ENCODE measurements around the gene ZBTB45.
"Not testable (repeated sequence)": the region's sequence is repeated elsewhere in the genome, so short reads cannot be mapped to it uniquely, and the experiment has no call there.

ZBTB45 gene

DNA sequence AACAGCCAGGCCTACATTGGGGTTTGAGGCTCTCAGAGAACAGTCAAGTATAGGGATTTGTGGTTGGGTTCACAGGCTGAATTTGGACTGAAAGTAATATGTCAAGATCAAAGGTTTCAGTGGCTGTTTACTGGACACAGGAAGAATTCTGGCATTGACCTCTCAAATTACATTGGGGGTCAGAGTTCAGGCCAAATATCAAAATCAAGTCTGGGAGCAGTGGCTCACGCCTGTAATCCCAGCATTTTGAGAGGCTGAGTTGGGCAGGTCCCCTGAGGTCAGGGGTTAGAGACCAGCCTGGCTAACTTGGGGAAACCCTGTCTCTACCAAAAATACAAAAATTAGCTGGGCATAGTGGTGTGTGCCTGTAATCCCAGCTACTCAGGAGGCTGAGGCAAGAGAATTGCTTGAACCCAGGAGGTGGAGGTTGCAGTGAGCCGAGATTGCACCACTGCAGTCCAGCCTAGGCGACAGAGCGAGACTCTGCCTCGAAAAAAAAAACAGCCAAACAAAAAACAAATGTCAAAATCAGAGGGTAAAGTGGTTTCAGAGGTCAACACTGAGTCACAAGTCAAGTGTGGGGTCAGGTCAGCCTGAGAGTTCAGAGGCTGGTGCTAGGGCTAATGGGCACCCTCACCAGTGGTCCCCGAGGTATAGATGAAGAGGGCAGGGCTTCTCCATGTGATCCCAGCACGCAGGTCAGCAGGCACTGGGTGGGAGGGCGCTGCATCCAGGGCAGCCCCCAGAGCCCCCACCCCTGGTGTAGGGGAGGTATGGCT, 9.3 kb downstream of the ZBTB45 start:
- no peak for DNase-seq (ENCODE audit: low read depth)

GRCh38 chr19:58509731-58510083, 9.9 kb downstream of the ZBTB45 start:
- no peak for DNase-seq (ENCODE audit: low read depth)

GRCh38 chr19:58507602-58508223, 11.9 kb downstream of the ZBTB45 start:
- not testable (repeated sequence) for DNase-seq (ENCODE audit: low read depth)

- DNase-seq (ENCODE audit: low read depth), result no peak
Measured at GRCh38 chr19:58500242-58500641, 19.4 kb downstream of the ZBTB45 start.

DNA sequence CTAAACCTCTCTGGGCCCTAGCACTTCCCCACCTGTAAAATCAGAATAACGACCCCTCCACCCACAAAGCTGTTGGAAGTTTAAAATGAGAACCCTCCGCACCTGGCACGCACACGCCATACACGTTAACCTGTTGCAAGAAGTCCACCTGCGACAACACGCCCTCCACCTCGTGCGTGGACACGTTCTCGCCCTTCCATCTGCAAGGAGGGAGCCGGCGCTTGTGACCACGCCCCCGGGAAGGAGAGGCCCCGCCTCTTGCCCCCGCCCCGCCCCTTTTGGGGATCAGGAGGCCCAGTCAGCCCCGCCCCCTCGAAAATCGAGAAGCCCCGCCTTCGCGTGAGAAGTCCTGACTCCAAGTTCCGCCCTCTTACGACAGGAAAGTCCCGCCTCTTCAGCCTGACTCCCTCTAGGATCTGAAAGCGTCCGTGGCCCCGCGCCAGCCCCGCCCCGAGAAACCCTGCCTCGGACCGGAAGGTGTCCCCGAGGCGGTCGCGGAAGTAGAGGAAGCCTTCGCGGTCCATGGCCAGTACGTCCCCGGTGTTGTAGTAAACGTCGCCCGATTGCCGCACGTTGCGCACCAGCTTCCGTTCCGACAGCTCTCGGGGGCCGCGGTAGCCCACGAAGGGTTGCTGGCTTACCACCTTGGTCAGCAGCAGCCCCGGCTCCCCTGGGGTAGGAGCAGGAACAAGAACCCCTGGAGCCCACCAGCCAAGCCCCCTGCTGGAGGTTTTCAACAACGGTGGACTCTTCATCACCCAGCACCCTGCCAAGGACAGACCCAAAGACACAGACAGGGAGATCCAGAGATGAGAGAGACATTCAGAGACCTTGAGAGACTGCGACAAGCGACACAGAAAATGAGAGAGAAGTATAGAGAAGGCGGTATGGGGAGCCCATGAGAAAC, 20.3 kb downstream of the ZBTB45 start:
- DNase-seq (ENCODE audit: low read depth), result peak; percentile 95

GRCh38 chr19:58498316-58499020, 21.1 kb downstream of the ZBTB45 start:
- DNase-seq (ENCODE audit: low read depth), result no peak

GRCh38 chr19:58497634-58498170, 21.9 kb downstream of the ZBTB45 start:
- DNase-seq (ENCODE audit: low read depth), result no peak

DNA sequence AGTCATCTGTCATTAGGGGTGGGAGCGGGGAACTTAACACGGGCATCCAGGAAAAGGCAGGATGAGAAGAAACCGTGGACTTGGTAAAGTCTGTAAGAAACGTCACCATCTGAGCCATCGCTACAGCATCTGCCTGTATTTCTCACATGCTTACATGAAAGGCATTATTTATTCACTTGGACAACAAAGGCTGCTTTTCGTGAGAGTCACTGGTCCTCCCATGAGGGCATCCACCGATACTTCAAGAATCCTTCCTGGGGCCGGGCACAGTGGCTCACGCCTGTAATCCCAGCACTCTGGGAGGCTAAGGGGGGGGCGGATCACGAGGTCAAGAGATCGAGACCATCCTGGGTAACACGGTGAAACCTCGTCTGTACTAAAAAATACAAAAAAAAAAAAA, 27.3 kb downstream of the ZBTB45 start:
- DNase-seq (ENCODE audit: low read depth), result no peak

DNA sequence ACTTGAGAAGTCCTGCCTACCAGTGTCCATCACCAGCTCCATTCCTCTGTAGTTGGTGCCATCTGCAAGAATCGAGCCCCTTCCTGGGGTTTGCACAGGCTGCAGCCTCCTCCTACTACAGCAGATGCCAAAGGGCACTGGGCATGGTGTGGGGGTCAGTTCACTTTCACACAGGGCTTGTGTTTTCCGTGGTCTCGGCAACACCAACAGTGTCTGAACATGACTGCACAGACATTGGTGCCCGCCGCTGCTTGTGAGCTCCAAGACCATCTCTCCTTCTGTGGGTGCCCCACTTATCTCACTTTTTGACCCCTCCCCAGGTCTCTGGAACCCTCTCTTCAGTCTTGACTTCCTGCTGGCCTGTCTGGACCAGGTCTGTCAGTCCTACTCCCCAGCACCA, 28.2 kb downstream of the ZBTB45 start:
- no peak for DNase-seq (ENCODE audit: low read depth)

- DNase-seq (ENCODE audit: low read depth), result not testable (repeated sequence)
Measured at GRCh38 chr19:58484349-58484748, 35.3 kb downstream of the ZBTB45 start.

GRCh38 chr19:58483776-58484175, 35.8 kb downstream of the ZBTB45 start:
- DNase-seq (ENCODE audit: low read depth), result no peak

GRCh38 chr19:58482372-58482771, 37.2 kb downstream of the ZBTB45 start:
- DNase-seq (ENCODE audit: low read depth), result no peak

DNA sequence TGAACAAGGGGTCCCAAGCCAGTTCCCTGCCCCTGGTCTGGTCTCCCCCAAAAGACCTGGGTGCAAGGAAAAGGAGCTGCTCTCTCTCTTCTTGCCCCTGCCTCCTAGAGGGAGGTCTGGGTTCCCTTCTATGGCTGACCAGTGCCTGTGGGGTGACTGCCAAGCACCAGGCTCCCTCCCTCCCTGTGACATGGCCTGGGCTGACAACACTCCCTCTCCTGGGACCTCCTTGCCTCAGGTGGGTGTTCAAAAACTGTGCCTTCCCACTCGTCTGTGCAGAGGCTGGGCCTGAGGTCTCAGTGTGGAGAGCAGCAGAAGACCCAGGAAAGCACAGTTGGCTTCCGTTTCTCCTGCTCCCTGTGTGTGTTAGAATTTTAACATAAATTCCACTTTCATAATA, 38.8 kb downstream of the ZBTB45 start:
- no peak for DNase-seq (ENCODE audit: low read depth)

- DNase-seq (ENCODE audit: low read depth), result no peak
Measured at GRCh38 chr19:58480481-58480830, 39.2 kb downstream of the ZBTB45 start.

- no peak for DNase-seq (ENCODE audit: low read depth)
Measured at GRCh38 chr19:58479736-58480480, 39.7 kb downstream of the ZBTB45 start.

DNA sequence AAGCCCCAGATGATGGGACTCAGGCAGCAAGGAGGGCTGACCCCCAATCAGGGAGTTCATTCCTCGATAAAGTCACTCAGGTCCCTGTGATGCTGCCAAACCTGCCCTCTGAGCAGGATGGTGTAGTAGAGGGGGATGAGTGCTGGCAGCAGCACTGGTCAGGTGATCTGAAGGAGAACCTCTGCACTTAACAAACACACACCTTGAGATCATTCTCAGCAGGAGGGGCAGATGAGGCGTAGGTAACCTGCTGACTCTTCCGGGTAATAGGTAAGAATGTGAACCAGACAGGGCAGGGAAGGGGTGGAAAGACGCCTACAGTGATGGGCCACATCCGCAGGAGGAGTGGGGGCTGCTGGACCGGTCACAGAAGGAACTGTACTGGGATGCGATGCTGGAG, 40.3 kb downstream of the ZBTB45 start:
- DNase-seq (ENCODE audit: low read depth), result no peak

GRCh38 chr19:58477871-58478270, 41.7 kb downstream of the ZBTB45 start:
- DNase-seq (ENCODE audit: low read depth), result no peak

GRCh38 chr19:58477130-58477529, 42.5 kb downstream of the ZBTB45 start:
- DNase-seq (ENCODE audit: low read depth), result no peak

GRCh38 chr19:58476498-58477015, 43.1 kb downstream of the ZBTB45 start:
- DNase-seq (ENCODE audit: low read depth), result no peak

DNA sequence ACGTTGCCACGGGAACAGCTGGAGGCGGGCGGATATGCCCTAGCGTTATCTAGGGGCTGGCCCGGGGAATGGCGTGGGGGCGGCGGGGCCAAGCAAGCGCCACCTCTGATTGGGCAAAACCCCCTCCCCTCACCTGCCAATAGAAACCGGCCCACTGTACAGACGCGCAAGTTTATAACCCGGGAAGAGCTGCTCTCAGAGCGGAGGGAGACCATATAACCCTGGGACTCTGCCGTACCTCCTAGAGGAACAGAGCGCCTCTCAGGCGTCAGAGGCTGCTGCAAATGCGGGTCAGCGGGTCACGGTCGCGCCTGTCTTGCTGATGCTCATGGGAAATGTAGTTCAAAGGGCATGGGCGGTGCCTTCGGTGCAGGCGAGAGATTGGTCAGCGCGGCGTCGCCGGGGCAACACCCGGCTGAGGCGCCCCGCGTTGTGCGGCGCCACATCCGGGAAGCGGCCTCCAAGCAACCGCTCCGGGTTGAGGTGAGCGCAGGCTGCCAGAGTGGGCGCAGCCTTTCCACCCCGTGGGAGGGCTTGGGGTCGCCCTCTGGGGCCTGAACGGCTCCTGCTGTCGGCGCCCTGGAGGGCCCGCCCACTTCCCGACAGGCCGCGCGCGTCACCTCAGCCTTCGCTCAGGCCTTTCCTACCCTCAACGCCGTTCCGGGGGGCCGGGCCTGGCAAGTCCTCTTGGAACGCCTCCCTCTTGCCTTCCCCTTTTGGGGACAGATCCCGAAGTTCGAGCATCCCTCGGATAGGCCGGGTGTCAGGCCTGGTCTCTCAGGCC, 43.7 kb downstream of the ZBTB45 start, which contains the start of gene ZNF446:
TSS of gene ZNF446 (plus strand) at position 639 of the 784 bp plus-strand sequence. CDS start 867 bp downstream, outside the sequence.
- DNase-seq (ENCODE audit: low read depth), result peak; percentile 91

Measured in activated T-helper 9 cell treated with anti-CD3 and anti-CD28 coated beads, Interleukin-2, amount 50 U/mL, for 16 hours (primary cell).